ENCODE results near the gene PIK3AP1. TPM values are rescaled to one million over a fixed set of nuclear protein-coding genes. Genes with fewer than 3 reads are reported as not detected.
A peak's percentile ranks its signal among the peaks of the same experiment; 100 is the strongest.

Gene PIK3AP1
- 1.7 and 3.8 TPM in 2 replicates for total RNA-seq (ENCODE audit: low replicate concordance)

- Histone ChIP-seq H3K4me2 (peak within 1 kb of the TSS; percentile 95), H3K4me3 (peak within 1 kb of the TSS; percentile 63), H3K27ac (no peak within 1 kb of the TSS), H4K20me1 (ENCODE audit: low read depth) (no peaks in the 10 kb centered on the region), H3K36me3 (no peaks in the 10 kb centered on the region), H3K9ac (no peak within 1 kb of the TSS), H3K4me1 (peaks cover 5% of the 10 kb centered on the region), H3F3A (ENCODE audit: low read depth) (peaks cover 7% of the 10 kb centered on the region), H3K27me3 (peaks cover 28% of the 10 kb centered on the region), H2AFZ (replicated peaks) (peak within 1 kb of the TSS; percentile 100), H3K9me3 (ENCODE audit: low read depth) (no peaks in the 10 kb centered on the region), H3K79me2 (ENCODE audit: low read depth) (no peaks in the 10 kb centered on the region)
- H3K9me3 Mint-ChIP-seq = no peaks in the 10 kb centered on the region
- H3K27me3 Mint-ChIP-seq (ENCODE audit: insufficient read depth, low read depth) = peaks cover 11% of the 10 kb centered on the region
- no peaks in the 10 kb centered on the region for H3K36me3 Mint-ChIP-seq
- H3K4me1 Mint-ChIP-seq = peaks cover 11% of the 10 kb centered on the region
- peak within 1 kb of the TSS; percentile 93 for H3K4me3 Mint-ChIP-seq
- DNase-seq (ENCODE audit: low spot score) = peak; percentile 71
- TF ChIP-seq CTCF (IDR thresholded peaks at IDR 0.05) (no peak), EZH2phosphoT487 (IDR thresholded peaks at IDR 0.05) (no peak)
- H3K27ac Mint-ChIP-seq = no peak within 1 kb of the TSS
Observed at GRCh38 chr10:96720422-96721206, at the start of gene PIK3AP1. PIK3AP1 (minus strand) TSS chr10:96720514; CDS start chr10:96720394, 120 bp downstream.

DNA sequence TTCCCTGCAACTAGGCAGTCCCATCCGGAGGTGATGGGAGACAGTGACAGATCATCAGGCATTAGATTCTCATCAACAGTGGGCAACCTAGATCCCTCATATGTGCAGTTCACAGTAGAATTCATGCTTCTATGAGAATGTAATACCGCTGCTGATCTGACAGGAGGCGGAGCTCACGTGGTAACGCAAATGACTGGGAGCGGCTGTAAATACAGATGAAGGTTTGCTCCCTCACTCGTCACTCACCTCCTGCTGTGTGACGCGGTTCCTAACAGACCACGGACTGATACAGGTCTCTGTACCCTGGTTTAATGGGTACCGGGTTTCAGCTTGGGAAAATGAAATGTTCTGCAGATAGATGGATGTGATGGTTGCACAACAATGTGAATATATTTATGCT is 47.8 kb upstream of the PIK3AP1 start:
- no peaks in the 10 kb centered on the region for H3F3A ChIP-seq (ENCODE audit: low read depth)
- no peak overlapping the region for H3K27ac Mint-ChIP-seq
- H3K9me3 ChIP-seq (ENCODE audit: low read depth) = no peaks in the 10 kb centered on the region
- H3K4me3 ChIP-seq = no peak overlapping the region
- DNase-seq (ENCODE audit: low spot score) = no peak
- no peaks in the 10 kb centered on the region for H3K4me1 Mint-ChIP-seq
- no peak overlapping the region for H3K27ac ChIP-seq
- H3K27me3 ChIP-seq = no peaks in the 10 kb centered on the region
- H3K27me3 Mint-ChIP-seq (ENCODE audit: insufficient read depth, low read depth) = peaks cover 4% of the 10 kb centered on the region
- H4K20me1 ChIP-seq (ENCODE audit: low read depth) = no peaks in the 10 kb centered on the region
- no peak overlapping the region for H3K9ac ChIP-seq
- no peaks in the 10 kb centered on the region for H3K36me3 Mint-ChIP-seq
- no peak overlapping the region for H2AFZ ChIP-seq (replicated peaks)
- no peaks in the 10 kb centered on the region for H3K4me1 ChIP-seq
- no peaks in the 10 kb centered on the region for H3K36me3 ChIP-seq
- H3K9me3 Mint-ChIP-seq = peaks cover 10% of the 10 kb centered on the region
- no peak overlapping the region for H3K4me2 ChIP-seq
- TF ChIP-seq EZH2 (IDR thresholded peaks at IDR 0.05) = no peak
- TF ChIP-seq EZH2phosphoT487 (IDR thresholded peaks at IDR 0.05) = no peak
- TF ChIP-seq CTCF (IDR thresholded peaks at IDR 0.05) = no peak
- no peak overlapping the region for H3K4me3 Mint-ChIP-seq
- H3K79me2 ChIP-seq (ENCODE audit: low read depth) = no peaks in the 10 kb centered on the region

- no peaks in the 10 kb centered on the region for H3K9me3 ChIP-seq (ENCODE audit: low read depth)
- no peaks in the 10 kb centered on the region for H3K4me1 ChIP-seq
- DNase-seq (ENCODE audit: low spot score) = no peak
- H3K27me3 Mint-ChIP-seq (ENCODE audit: insufficient read depth, low read depth) = peaks cover 4% of the 10 kb centered on the region
- H3K27ac Mint-ChIP-seq = no peak overlapping the region
- no peaks in the 10 kb centered on the region for H3K36me3 Mint-ChIP-seq
- no peak overlapping the region for H3K9ac ChIP-seq
- no peaks in the 10 kb centered on the region for H3F3A ChIP-seq (ENCODE audit: low read depth)
- H3K4me3 ChIP-seq = no peak overlapping the region
- H3K27me3 ChIP-seq = no peaks in the 10 kb centered on the region
- no peaks in the 10 kb centered on the region for H4K20me1 ChIP-seq (ENCODE audit: low read depth)
- peaks cover 9% of the 10 kb centered on the region for H3K9me3 Mint-ChIP-seq
- no peaks in the 10 kb centered on the region for H3K4me1 Mint-ChIP-seq
- H3K27ac ChIP-seq = no peak overlapping the region
- TF ChIP-seq EZH2phosphoT487 (IDR thresholded peaks at IDR 0.05) (no peak), EZH2 (IDR thresholded peaks at IDR 0.05) (no peak), CTCF (IDR thresholded peaks at IDR 0.05) (no peak)
- H2AFZ ChIP-seq (replicated peaks) = no peak overlapping the region
- no peak overlapping the region for H3K4me3 Mint-ChIP-seq
- no peaks in the 10 kb centered on the region for H3K36me3 ChIP-seq
- no peaks in the 10 kb centered on the region for H3K79me2 ChIP-seq (ENCODE audit: low read depth)
- H3K4me2 ChIP-seq = no peak overlapping the region
Observed at GRCh38 chr10:96767611-96768010, 47.3 kb upstream of the PIK3AP1 start.
